Caco-2 (cell line): ENCODE measurements around the gene ADGRL4. TPM values are rescaled to one million over a fixed set of nuclear protein-coding genes. Genes with fewer than 3 reads are reported as not detected.

Experiments
- BruUV-seq: library from RNA; stranded (reverse); fragments of 400-500 nt; replicated peaks from 2 replicates; lab custom pipeline; 2021; lab: Mats Ljungman, UMichigan
- CTCF ChIA-PET: fragments of 300-600 bp; sonication (Branson Sonifier 250); formaldehyde crosslinking; loops from one replicate; lab custom pipeline; 2022; ENCODE audit warnings: antibody characterized with exemption; lab: Charles Lee
- POLR2A ChIA-PET: fragments of 300-600 bp; sonication (Branson Sonifier 250); formaldehyde crosslinking; loops from one replicate; lab custom pipeline; 2022; ENCODE audit warnings: antibody characterized with exemption; lab: Charles Lee
- DNase-seq, 2 experiments: peaks; one replicate each; pipeline versions ENCODE4 v3.0.0 to v3.0.0-alpha.2; 2020 to 2022
- H3K27me3 ChIP-seq: replicated peaks from 2 replicates; pipeline ENCODE4 v1.6.0; 2011; ENCODE audit warnings: low read length; ENCODE audit not compliant: control insufficient read depth, insufficient read depth
- H3K36me3 ChIP-seq: 2 replicates; pipeline ENCODE4 v1.5.1; 2011; ENCODE audit warnings: low read length; ENCODE audit not compliant: control insufficient read depth, insufficient read depth
- H3K4me1 ChIP-seq: fragments of 250-450 bp; sonication (Bioruptor Pico); 2 replicates; pipeline ENCODE4 v1.5.1; 2020; ENCODE audit warnings: mild to moderate bottlenecking
- H3K4me3 ChIP-seq: 2 replicates; pipeline ENCODE4 v1.5.1; 2011; ENCODE audit warnings: low read depth, mild to moderate bottlenecking, control low read depth, low read length
- H3K9me3 ChIP-seq: fragments of 250-450 bp; sonication (Bioruptor Pico); 2 replicates; pipeline ENCODE4 v1.5.1; 2020; ENCODE audit warnings: mild to moderate bottlenecking, moderate library complexity
- H3K27ac Mint-ChIP-seq: one replicate; pipeline ENCODE4 v1.8.0; 2022; ENCODE audit warnings: mixed read lengths; ENCODE audit not compliant: unreplicated experiment
- H3K27me3 Mint-ChIP-seq: one replicate; pipeline ENCODE4 v1.8.0; 2022; ENCODE audit warnings: mixed read lengths; ENCODE audit not compliant: insufficient read depth, unreplicated experiment
- H3K36me3 Mint-ChIP-seq: one replicate; pipeline ENCODE4 v1.8.0; 2022; ENCODE audit warnings: mild to moderate bottlenecking, mixed read lengths; ENCODE audit not compliant: insufficient read depth, unreplicated experiment
- H3K4me1 Mint-ChIP-seq: one replicate; pipeline ENCODE4 v1.8.0; 2022; ENCODE audit warnings: low read depth, mixed read lengths; ENCODE audit not compliant: unreplicated experiment
- H3K4me3 Mint-ChIP-seq: one replicate; pipeline ENCODE4 v1.8.0; 2022; ENCODE audit warnings: mild to moderate bottlenecking, moderate library complexity, mixed read lengths; ENCODE audit not compliant: unreplicated experiment
- H3K9me3 Mint-ChIP-seq: one replicate; pipeline ENCODE4 v1.8.0; 2022; ENCODE audit warnings: mixed read lengths; ENCODE audit not compliant: unreplicated experiment
- intact Hi-C: fragments of 100-400 bp; cut with micrococcal nuclease; formaldehyde crosslinking; loops from one replicate; pipeline ENCODE4 v1.10.0; 2022; ENCODE audit not compliant: unreplicated experiment
- total RNA-seq: library from RNA; stranded (reverse); gene quantifications from 2 replicates; pipeline ENCODE4 v1.2.3, GENCODE V29; 2022
- TF ChIP-seq, protein P1 (sequence below), 2 experiments: fragments of 200-600 bp in 1 of 2; IDR thresholded peaks; 1 replicate in 1 of 2; 2 replicates in 1 of 2; pipeline versions ENCODE4 v1.5.1 to v1.8.0; 2011 to 2022; ENCODE audit warnings: antibody characterized with exemption in 1 of 2, control low read depth in 1 of 2, inconsistent platforms in 1 of 2, low read depth in 1 of 2, low read length in 1 of 2, mild to moderate bottlenecking in 1 of 2, moderate library complexity in 1 of 2; ENCODE audit not compliant: insufficient read depth in 1 of 2, severe bottlenecking in 1 of 2, unreplicated experiment in 1 of 2

ADGRL4 gene
- total RNA-seq, 1 experiment from 2014 or later: not detected

DNA sequence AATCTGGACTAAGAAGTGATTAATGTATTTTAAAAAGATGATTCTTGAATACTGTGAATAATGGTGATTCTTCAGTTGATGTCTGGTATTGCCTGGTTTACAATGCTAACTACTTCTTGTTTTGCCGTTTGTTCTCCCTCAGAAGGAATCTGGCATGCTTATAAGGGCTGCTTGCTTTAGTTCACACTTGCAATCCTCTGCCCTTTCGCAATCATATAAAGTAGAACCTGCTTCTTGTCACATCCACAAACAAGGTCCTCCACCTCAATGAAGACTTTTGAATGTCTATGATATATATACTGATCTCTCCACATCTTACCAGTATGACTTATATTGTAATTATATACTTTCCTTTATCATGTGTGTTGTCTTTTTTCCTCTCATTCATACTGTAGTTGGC, 92.6 kb downstream of the ADGRL4 start:
- no peaks in the 10 kb centered on the region for H3K36me3 Mint-ChIP-seq
- no TSS peak for BruUV-seq
- POLR2A ChIA-PET: no interaction called here

DNA sequence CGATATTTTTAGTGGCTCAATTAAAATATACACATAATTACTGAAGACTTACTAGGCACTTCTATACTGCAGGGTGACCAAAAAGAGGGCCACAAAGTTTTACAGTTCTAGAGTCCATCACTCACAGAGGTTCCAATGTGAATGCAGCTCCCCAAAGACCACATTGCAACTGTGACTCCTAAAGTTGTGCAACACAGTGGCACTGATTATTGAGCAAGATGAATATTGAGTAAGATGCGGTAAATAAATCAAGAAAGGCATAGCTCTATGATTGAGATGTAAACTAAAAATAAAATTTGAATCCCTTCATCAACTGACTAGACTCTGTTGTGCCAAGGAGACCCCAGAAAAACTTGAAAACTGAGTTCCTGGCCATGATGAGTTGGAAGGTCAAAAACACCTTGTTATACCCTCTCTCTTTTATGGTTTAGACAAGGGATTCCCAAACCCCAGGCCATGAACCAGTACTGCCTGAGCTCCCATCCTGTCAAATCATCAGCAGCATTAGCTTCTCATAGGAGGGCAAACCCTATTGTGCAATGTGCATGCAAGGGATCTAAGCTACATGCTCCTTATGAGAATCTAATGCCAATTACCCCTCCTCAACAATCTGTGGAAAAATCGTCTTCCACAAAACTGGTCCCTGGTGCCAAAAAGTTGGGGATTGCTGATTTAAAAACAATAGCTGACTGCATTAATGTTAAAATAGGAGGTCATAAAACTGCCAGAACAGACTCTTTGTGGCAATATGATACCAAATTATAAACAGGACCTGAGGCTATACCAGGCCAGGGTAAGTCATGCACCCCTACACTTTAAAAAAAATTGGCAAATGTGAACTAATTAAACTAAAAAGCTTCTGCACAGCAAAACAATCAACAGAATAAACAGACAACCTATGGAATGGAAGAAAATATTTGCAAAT, 94.3 kb downstream of the ADGRL4 start:
- Mint-ChIP-seq H3K27me3 (no peaks in the 10 kb centered on the region), H3K36me3 (no peaks in the 10 kb centered on the region), H3K4me3 (no peak overlapping the region), H3K9me3 (no peaks in the 10 kb centered on the region), H3K4me1 (no peaks in the 10 kb centered on the region), H3K27ac (no peak overlapping the region)
- intact Hi-C loops: no loop called here
- POLR2A ChIA-PET: no interaction called here
- Histone ChIP-seq H3K4me1 (no peaks in the 10 kb centered on the region), H3K27me3 (no peaks in the 10 kb centered on the region), H3K9me3 (no peaks in the 10 kb centered on the region), H3K36me3 (no peaks in the 10 kb centered on the region), H3K4me3 (no peak overlapping the region)
- TF ChIP-seq, protein P1, sequence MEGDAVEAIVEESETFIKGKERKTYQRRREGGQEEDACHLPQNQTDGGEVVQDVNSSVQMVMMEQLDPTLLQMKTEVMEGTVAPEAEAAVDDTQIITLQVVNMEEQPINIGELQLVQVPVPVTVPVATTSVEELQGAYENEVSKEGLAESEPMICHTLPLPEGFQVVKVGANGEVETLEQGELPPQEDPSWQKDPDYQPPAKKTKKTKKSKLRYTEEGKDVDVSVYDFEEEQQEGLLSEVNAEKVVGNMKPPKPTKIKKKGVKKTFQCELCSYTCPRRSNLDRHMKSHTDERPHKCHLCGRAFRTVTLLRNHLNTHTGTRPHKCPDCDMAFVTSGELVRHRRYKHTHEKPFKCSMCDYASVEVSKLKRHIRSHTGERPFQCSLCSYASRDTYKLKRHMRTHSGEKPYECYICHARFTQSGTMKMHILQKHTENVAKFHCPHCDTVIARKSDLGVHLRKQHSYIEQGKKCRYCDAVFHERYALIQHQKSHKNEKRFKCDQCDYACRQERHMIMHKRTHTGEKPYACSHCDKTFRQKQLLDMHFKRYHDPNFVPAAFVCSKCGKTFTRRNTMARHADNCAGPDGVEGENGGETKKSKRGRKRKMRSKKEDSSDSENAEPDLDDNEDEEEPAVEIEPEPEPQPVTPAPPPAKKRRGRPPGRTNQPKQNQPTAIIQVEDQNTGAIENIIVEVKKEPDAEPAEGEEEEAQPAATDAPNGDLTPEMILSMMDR (IDR thresholded peaks at IDR 0.05; ENCODE audit: insufficient read depth in 1 of 2, low read depth in 1 of 2, low read length in 1 of 2, severe bottlenecking in 1 of 2, unreplicated experiment in 1 of 2): no peak
- CTCF ChIA-PET: no interaction called here
- DNase-seq: no peak
- no TSS peak for BruUV-seq

More for the DNA sequence above, 92.6 kb downstream of the ADGRL4 start:
- TF ChIP-seq, protein P1 (IDR thresholded peaks at IDR 0.05; ENCODE audit: insufficient read depth in 1 of 2, low read depth in 1 of 2, low read length in 1 of 2, severe bottlenecking in 1 of 2, unreplicated experiment in 1 of 2): no peak
- H3K4me3 Mint-ChIP-seq: no peak overlapping the region
- DNase-seq: no peak
- Histone ChIP-seq H3K4me1 (no peaks in the 10 kb centered on the region), H3K4me3 (no peak overlapping the region), H3K36me3 (no peaks in the 10 kb centered on the region), H3K9me3 (no peaks in the 10 kb centered on the region), H3K27me3 (no peaks in the 10 kb centered on the region)
- H3K27me3 Mint-ChIP-seq: no peaks in the 10 kb centered on the region
- intact Hi-C loops: no loop called here
- no peaks in the 10 kb centered on the region for H3K4me1 Mint-ChIP-seq
- no peak overlapping the region for H3K27ac Mint-ChIP-seq
- no peaks in the 10 kb centered on the region for H3K9me3 Mint-ChIP-seq
- CTCF ChIA-PET: no interaction called here

DNA sequence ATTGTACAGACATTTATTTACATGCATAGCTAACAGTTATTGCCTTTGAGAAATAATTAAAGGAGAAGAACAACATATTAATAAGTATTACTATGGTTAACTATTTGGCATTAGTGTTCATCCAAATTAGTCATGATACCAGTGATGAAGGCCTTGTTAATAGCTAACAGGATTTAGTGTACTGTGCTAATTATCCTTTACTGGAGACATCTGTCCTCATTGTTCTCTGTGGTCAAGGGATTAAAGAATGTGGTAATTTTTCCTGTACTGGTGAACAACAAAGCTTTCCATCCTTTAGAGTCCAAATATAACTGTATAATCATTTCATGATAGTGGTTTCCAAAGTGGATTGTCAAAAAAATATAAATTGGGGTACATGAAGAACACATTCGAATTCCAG, 103.9 kb downstream of the ADGRL4 start:
- Histone ChIP-seq H3K36me3 (no peaks in the 10 kb centered on the region), H3K9me3 (no peaks in the 10 kb centered on the region), H3K4me1 (no peaks in the 10 kb centered on the region), H3K4me3 (no peak overlapping the region), H3K27me3 (no peaks in the 10 kb centered on the region)
- TF ChIP-seq, protein P1 (IDR thresholded peaks at IDR 0.05; ENCODE audit: insufficient read depth in 1 of 2, low read depth in 1 of 2, low read length in 1 of 2, severe bottlenecking in 1 of 2, unreplicated experiment in 1 of 2): no peak
- POLR2A ChIA-PET: no interaction called here
- no peak overlapping the region for H3K27ac Mint-ChIP-seq
- H3K27me3 Mint-ChIP-seq: no peaks in the 10 kb centered on the region
- no peaks in the 10 kb centered on the region for H3K36me3 Mint-ChIP-seq
- DNase-seq: no peak
- H3K4me1 Mint-ChIP-seq: no peaks in the 10 kb centered on the region
- BruUV-seq: no TSS peak
- no peak overlapping the region for H3K4me3 Mint-ChIP-seq
- CTCF ChIA-PET: no interaction called here
- no peaks in the 10 kb centered on the region for H3K9me3 Mint-ChIP-seq
- intact Hi-C loops: no loop called here
